Upper lobe of left lung (tissue), 6 donors: ENCODE measurements around the gene PPP2R2B. TPM values are rescaled to one million over a fixed set of nuclear protein-coding genes. Genes with fewer than 3 reads are reported as not detected.

ENCODE experiments used
- ATAC-seq, 2 donors: fragments of 200-7000 bp; cut with Tn5 transposase; one replicate each; pipeline ENCODE4 v1.9.1; 2022; ENCODE audit warnings: mild to moderate bottlenecking in 2 of 2, moderate library complexity in 2 of 2; ENCODE audit not compliant: low FRiP score in 2 of 2
- DNase-seq, 2 donors: peaks; one replicate each; pipeline ENCODE4 v3.0.0-alpha.2; 2019 to 2020
- H3K27ac ChIP-seq, 4 donors: fragments of 200-600 bp; sonication (generic); one replicate each; pipeline ENCODE4 v1.5.1; 2016 to 2019
- H3K27me3 ChIP-seq, 4 donors: fragments of 200-600 bp; sonication (generic); one replicate each; pipeline ENCODE4 v1.5.1; 2017 to 2019
- H3K36me3 ChIP-seq, 4 donors: fragments of 200-600 bp; sonication (generic); one replicate each; pipeline ENCODE4 v1.5.1; 2016 to 2019
- H3K4me1 ChIP-seq, 4 donors: fragments of 200-600 bp; sonication (generic); one replicate each; pipeline ENCODE4 v1.5.1; 2018 to 2019
- H3K4me3 ChIP-seq, 4 donors: fragments of 200-600 bp; sonication (generic); one replicate each; pipeline ENCODE4 v1.5.1; 2017 to 2019; ENCODE audit warnings: mild to moderate bottlenecking in 2 of 4, moderate library complexity in 1 of 4
- H3K9me3 ChIP-seq, 4 donors: fragments of 200-600 bp; sonication (generic); one replicate each; pipeline ENCODE4 v1.5.1; 2018 to 2019
- CTCF ChIP-seq, 6 experiments: fragments of 450-650 bp in 4 of 6; fragments of 200-600 bp in 2 of 6; sonication (generic) in 2 of 6; IDR thresholded peaks; one replicate each; pipeline ENCODE4 v1.5.1; 2016 to 2019; ENCODE audit warnings: antibody characterized with exemption in 6 of 6
- EP300 ChIP-seq, 4 donors: sonication (generic); formaldehyde crosslinking; IDR thresholded peaks; one replicate each; pipeline ENCODE4 v1.5.1; 2017; ENCODE audit warnings: antibody characterized with exemption in 4 of 4, control low read depth in 2 of 4
- POLR2A ChIP-seq, 4 donors: fragments of 450-650 bp; IDR thresholded peaks; one replicate each; pipeline ENCODE4 v1.5.1; 2016 to 2017; ENCODE audit warnings: antibody characterized with exemption in 4 of 4, mild to moderate bottlenecking in 2 of 4
- POLR2AphosphoS5 ChIP-seq, 2 donors: sonication (generic); formaldehyde crosslinking; IDR thresholded peaks; one replicate each; pipeline ENCODE4 v1.5.1; 2017; ENCODE audit warnings: antibody characterized with exemption in 2 of 2
- WGBS, 2 donors: methylation state at CpG; one replicate each; pipeline ENCODE4 v1.1.5; 2017 to 2018; 5-methylcytosine and 5-hydroxymethylcytosine counted together
- total RNA-seq, 6 donors: library from RNA; depleted of rRNA in 4 of 6; stranded (reverse); fragments of >200 nt in 4 of 6; gene quantifications; one replicate each; pipeline versions ENCODE4 v1.1.0 to v1.2.1, GENCODE V29; 2016 to 2021
- donor health status: DM: no; HTN: no; CAD: no; lungs with moderate emphysema.
- donor health status: DM: no; HTN: yes; CAD: no; lungs with severe emphysema.

PPP2R2B gene
- total RNA-seq, 6 donors from 2014 or later, result 0.49 to 7.4 (median 1.3) TPM

GRCh38 chr5:146699664-146700418, 178.7 kb downstream of the PPP2R2B start:
- Histone ChIP-seq H3K36me3 (no peaks in the 10 kb centered on the region), H3K9me3 (no peaks in the 10 kb centered on the region), H3K27me3 (no peaks in the 10 kb centered on the region), H3K4me3 (no peak overlapping the region), H3K4me1 (no peaks in the 10 kb centered on the region), H3K27ac (no peak overlapping the region)
- ATAC-seq (no peak), DNase-seq (no peak)
- WGBS, 2 donors, result 73 to 76% methylated on average over 6 of the region's 6 CpGs
- TF ChIP-seq POLR2AphosphoS5 (IDR thresholded peaks at IDR 0.05) (no peak), POLR2A (IDR thresholded peaks at IDR 0.05) (no peak), CTCF (IDR thresholded peaks at IDR 0.05) (no peak), EP300 (IDR thresholded peaks at IDR 0.05) (no peak)

DNA sequence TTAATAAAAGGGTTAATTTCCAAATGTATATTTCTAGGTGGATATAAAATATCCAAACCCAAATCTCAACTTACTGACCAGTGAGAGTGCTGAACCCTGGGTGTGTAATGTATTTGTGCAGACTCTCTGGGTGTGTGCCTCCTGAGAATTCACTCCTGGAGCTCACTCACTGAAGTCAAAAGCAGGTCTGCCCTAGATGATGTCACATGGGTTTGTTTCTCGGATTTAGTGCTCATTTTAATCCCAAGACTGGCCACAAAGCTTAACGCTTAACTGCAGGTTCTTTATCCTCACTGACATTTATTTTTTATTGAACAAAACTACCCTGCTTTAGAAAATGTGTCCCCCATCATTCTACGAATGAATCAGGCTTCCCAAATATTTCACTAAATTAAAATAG, 179.4 kb downstream of the PPP2R2B start:
- ATAC-seq (peak in 1 of 2 donors; percentile 47), DNase-seq (no peak)
- WGBS, 2 donors, result 81 to 84% methylated on average over 3 of the region's 3 CpGs

DNA sequence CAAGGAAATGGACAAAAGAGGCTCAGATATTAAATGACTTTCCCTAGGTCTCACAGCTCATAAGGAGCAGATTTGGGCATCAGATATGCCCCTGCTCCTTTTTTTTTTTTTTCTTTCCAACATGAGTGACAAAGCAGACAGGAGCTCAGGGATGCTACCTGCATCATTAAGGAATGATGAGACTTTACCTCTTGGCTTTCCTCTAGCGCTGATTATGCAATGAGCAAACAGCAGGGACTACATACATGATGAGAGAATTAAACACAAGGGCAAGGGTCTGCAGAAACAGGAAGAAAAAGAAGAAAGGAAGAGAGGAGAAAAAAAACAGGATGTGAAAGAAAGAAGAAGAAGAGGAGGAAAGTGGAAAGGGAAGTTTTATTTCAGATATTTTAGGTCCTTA, 179.9 kb downstream of the PPP2R2B start:
- H3K4me3 ChIP-seq, result no peak overlapping the region
- no peak overlapping the region for H3K27ac ChIP-seq
- TF ChIP-seq POLR2AphosphoS5 (IDR thresholded peaks at IDR 0.05), result no peak
- TF ChIP-seq POLR2A (IDR thresholded peaks at IDR 0.05), result no peak
- TF ChIP-seq CTCF (IDR thresholded peaks at IDR 0.05), result no peak
- TF ChIP-seq EP300 (IDR thresholded peaks at IDR 0.05), result no peak
- H3K4me1 ChIP-seq, result no peaks in the 10 kb centered on the region
- no peaks in the 10 kb centered on the region for H3K9me3 ChIP-seq
- no peaks in the 10 kb centered on the region for H3K36me3 ChIP-seq
- ATAC-seq, result no peak
- 88 to 94% methylated on average over 1 of the region's 1 CpG for WGBS, 2 donors
- H3K27me3 ChIP-seq, result no peaks in the 10 kb centered on the region
- DNase-seq, result no peak

More for the DNA sequence above, 179.4 kb downstream of the PPP2R2B start:
- Histone ChIP-seq H3K27ac (no peak overlapping the region), H3K4me3 (no peak overlapping the region), H3K4me1 (no peaks in the 10 kb centered on the region), H3K9me3 (no peaks in the 10 kb centered on the region), H3K27me3 (no peaks in the 10 kb centered on the region), H3K36me3 (no peaks in the 10 kb centered on the region)
- TF ChIP-seq POLR2AphosphoS5 (IDR thresholded peaks at IDR 0.05), result no peak
- TF ChIP-seq EP300 (IDR thresholded peaks at IDR 0.05), result no peak
- no peak for TF ChIP-seq POLR2A (IDR thresholded peaks at IDR 0.05)
- TF ChIP-seq CTCF (IDR thresholded peaks at IDR 0.05), result no peak

DNA sequence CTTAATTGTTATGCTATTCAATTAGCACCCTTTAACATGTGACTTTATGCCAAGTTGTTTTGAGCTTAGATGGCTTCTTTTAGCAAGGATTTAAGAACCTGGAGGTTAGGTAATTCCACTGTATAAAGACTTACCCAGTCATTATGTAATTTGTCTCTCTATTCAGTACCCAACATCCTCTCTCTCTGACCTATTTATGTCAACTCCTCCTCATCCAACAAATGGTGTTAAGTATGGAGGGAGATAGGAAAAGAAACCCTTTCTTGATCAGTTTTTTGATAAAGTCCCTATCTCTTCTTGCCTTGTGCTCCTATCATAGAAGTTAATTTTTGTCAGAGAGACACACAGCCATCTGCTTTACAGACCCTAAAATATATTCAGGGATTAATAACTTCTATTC, 181.3 kb downstream of the PPP2R2B start:
- TF ChIP-seq CTCF (IDR thresholded peaks at IDR 0.05), result no peak
- TF ChIP-seq EP300 (IDR thresholded peaks at IDR 0.05), result no peak
- TF ChIP-seq POLR2AphosphoS5 (IDR thresholded peaks at IDR 0.05), result no peak
- TF ChIP-seq POLR2A (IDR thresholded peaks at IDR 0.05), result no peak
- DNase-seq (no peak), ATAC-seq (no peak)
- H3K27ac ChIP-seq, result no peak overlapping the region
- no peaks in the 10 kb centered on the region for H3K4me1 ChIP-seq
- no peaks in the 10 kb centered on the region for H3K27me3 ChIP-seq
- H3K4me3 ChIP-seq, result no peak overlapping the region
- H3K9me3 ChIP-seq, result no peaks in the 10 kb centered on the region
- H3K36me3 ChIP-seq, result no peaks in the 10 kb centered on the region

GRCh38 chr5:146695646-146696045, 182.9 kb downstream of the PPP2R2B start:
- TF ChIP-seq POLR2AphosphoS5 (IDR thresholded peaks at IDR 0.05), result no peak
- TF ChIP-seq POLR2A (IDR thresholded peaks at IDR 0.05), result no peak
- no peak for TF ChIP-seq CTCF (IDR thresholded peaks at IDR 0.05)
- TF ChIP-seq EP300 (IDR thresholded peaks at IDR 0.05), result no peak
- no peaks in the 10 kb centered on the region for H3K4me1 ChIP-seq
- DNase-seq (no peak), ATAC-seq (no peak)
- 68 to 83% methylated on average over 1 of the region's 1 CpG for WGBS, 2 donors
- H3K27me3 ChIP-seq, result no peaks in the 10 kb centered on the region
- no peaks in the 10 kb centered on the region for H3K36me3 ChIP-seq
- H3K27ac ChIP-seq, result no peak overlapping the region
- no peak overlapping the region for H3K4me3 ChIP-seq
- no peaks in the 10 kb centered on the region for H3K9me3 ChIP-seq
